Coronary artery (tissue), 2 donors: ENCODE measurements around the gene TENT4B.

Experiments used
- DNase-seq: peaks from one replicate; pipeline ENCODE4 v3.0.0-alpha.2; 2017; ENCODE audit warnings: low spot score
- H3K27ac ChIP-seq, 2 donors: fragments of 200-600 bp; sonication (generic); one replicate each; pipeline ENCODE4 v1.5.1; 2016 to 2019
- H3K4me3 ChIP-seq: fragments of 200-600 bp; sonication (generic); 2 replicates; pipeline ENCODE4 v1.5.1; 2016; ENCODE audit warnings: mild to moderate bottlenecking, moderate library complexity
- TF ChIP-seq, protein P1 (sequence below): fragments of 200-600 bp; sonication (generic); IDR thresholded peaks from one replicate; pipeline ENCODE4 v1.5.1; 2019; ENCODE audit warnings: antibody characterized with exemption

The TENT4B gene

GRCh38 chr16:50261160-50261706 is 108.1 kb downstream of the TENT4B start:
- Histone ChIP-seq H3K27ac (no peak overlapping the region), H3K4me3 (no peak overlapping the region)
- DNase-seq: no peak
- TF ChIP-seq, protein P1, sequence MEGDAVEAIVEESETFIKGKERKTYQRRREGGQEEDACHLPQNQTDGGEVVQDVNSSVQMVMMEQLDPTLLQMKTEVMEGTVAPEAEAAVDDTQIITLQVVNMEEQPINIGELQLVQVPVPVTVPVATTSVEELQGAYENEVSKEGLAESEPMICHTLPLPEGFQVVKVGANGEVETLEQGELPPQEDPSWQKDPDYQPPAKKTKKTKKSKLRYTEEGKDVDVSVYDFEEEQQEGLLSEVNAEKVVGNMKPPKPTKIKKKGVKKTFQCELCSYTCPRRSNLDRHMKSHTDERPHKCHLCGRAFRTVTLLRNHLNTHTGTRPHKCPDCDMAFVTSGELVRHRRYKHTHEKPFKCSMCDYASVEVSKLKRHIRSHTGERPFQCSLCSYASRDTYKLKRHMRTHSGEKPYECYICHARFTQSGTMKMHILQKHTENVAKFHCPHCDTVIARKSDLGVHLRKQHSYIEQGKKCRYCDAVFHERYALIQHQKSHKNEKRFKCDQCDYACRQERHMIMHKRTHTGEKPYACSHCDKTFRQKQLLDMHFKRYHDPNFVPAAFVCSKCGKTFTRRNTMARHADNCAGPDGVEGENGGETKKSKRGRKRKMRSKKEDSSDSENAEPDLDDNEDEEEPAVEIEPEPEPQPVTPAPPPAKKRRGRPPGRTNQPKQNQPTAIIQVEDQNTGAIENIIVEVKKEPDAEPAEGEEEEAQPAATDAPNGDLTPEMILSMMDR: no peak

DNA sequence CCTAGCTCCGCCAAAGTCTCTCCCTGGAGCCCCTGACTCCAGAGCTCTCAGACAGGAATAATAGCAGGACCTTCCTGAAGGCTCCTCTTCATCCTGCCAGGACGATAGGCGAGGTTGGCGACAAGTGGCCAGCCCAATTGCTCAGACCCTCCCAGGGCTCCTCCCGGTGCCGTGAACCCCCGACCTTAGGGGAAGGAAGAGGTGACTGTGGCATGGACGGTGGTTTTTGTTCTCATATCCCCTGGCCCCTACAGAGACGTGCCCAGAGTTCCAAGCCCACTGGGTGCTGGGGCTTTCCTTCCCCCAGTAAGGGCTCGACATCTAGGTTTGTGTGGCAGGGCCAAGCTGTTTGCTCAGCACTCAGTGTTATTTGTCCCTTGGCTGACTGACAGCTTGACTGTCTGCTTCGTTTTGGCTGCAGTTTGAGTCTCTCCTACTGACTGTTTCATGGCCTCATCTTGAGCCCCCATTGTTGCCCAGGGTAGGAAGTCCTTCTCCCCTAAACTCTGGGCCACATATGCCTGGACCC is 108.7 kb downstream of the TENT4B start:
- H3K27ac ChIP-seq: no peak overlapping the region
- DNase-seq: peak; percentile 65
- TF ChIP-seq, protein P1: no peak
- no peak overlapping the region for H3K4me3 ChIP-seq

GRCh38 chr16:50263060-50263909 is 110.2 kb downstream of the TENT4B start:
- TF ChIP-seq, protein P1: no peak
- Histone ChIP-seq H3K27ac (no peak overlapping the region), H3K4me3 (no peak overlapping the region)
- no peak for DNase-seq

DNA sequence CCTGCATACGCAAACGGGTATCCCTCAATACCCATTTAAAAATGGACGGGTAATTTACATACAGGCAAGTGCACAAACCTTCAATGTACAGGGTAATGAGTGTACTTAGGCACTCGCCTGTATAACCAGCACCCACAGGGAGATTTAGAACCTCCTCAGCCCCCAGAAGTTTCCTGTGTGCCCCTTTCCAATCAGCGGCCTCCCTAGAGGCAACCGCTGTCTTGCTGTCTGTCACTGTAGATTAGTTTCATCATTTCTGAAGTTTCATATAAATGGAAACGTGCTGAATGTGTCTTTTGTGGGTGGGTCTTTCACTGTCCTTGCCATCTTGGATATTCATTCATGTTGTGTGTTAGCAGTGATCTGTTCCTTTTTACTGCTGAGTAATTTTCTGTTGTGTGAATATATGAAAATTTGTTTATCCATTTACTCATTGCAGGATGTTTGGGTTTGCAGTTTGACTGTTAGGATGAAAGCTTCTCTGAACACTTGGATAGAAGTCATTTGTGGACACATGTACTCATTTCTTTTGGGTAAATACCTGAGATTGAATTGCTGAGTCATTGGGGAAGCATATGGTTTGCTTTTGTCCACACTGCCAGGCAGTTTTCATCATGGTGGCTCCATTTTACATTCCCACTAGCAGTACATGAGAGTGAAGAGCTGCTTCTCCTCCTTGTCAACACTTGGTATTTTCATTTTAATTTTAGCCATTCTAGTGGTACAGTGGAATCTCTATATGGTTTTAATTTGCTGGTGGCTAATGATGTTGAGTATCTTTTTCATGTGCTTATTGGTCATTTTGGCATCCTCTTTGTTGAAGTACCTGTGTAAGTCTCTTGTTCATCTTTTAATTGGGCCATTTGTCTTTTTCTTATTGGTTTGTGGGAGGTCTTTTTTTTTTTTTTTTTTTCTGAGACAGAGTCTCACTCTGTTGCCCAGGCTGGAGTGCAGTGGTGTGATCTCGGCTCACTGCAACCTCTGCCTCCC is 111.1 kb downstream of the TENT4B start:
- TF ChIP-seq, protein P1: no peak
- Histone ChIP-seq H3K27ac (no peak overlapping the region), H3K4me3 (no peak overlapping the region)
- DNase-seq: no peak

GRCh38 chr16:50265260-50265659 is 112.2 kb downstream of the TENT4B start:
- H3K4me3 ChIP-seq: no peak overlapping the region
- TF ChIP-seq, protein P1: no peak
- peak overlapping the region in 1 of 2 donors; percentile 39 for H3K27ac ChIP-seq
- DNase-seq: no peak

GRCh38 chr16:50265716-50266336 is 112.7 kb downstream of the TENT4B start:
- DNase-seq: no peak
- TF ChIP-seq, protein P1: no peak
- Histone ChIP-seq H3K4me3 (peak overlapping the region; percentile 64), H3K27ac (peak overlapping the region in 1 of 2 donors; percentile 39)
